ENCODE measurements around the gene SYPL1. TPM values are rescaled to one million over a fixed set of nuclear protein-coding genes. Genes with fewer than 3 reads are reported as not detected.

SYPL1 gene
- total and polyA plus RNA-seq, 9 of the 15 experiments (the other 6 are each of a cell fraction or from before 2014, with no cell fraction given), result 23.8 to 214 (median 70.2) TPM

GRCh38 chr7:106112118-106112971, at the start of gene SYPL1 (continued):
- TF ChIP-seq REST (IDR thresholded peaks at IDR 0.05; ENCODE audit: borderline replicate concordance), result peak; percentile 59; the same call in 1 of the 2 replicates
- peak; percentile 61; the same call in 1 of the 2 replicates for TF ChIP-seq REST (CRISPR knock-in tag; IDR thresholded peaks at IDR 0.05; ENCODE audit: low read depth)
- peak; percentile 10; the same call in 1 of the 2 replicates for TF ChIP-seq TRIM28 (IDR thresholded peaks at IDR 0.05)
- TF ChIP-seq ZNF398 (CRISPR knock-in tag; IDR thresholded peaks at IDR 0.05), result no peak
- TF ChIP-seq RBFOX2 (IDR thresholded peaks at IDR 0.05; ENCODE audit: low read depth, low read length), result peak; percentile 94
- no peak for TF ChIP-seq HMG20A (CRISPR knock-in tag; conservative IDR thresholded peaks at IDR 0.05)
- TF ChIP-seq DIDO1 (tag; IDR thresholded peaks at IDR 0.05; ENCODE audit: low read depth), result 0 out of 2 replicates have a peak, but pooled peaks have one; percentile 47
- 0 out of 2 replicates have a peak, but pooled peaks have one; percentile 22 for TF ChIP-seq SMARCC2 (IDR thresholded peaks at IDR 0.05; ENCODE audit: low read depth)
- no peak for TF ChIP-seq RNF219 (CRISPR knock-in tag; IDR thresholded peaks at IDR 0.05)
- TF ChIP-seq ZNF384 (IDR thresholded peaks at IDR 0.05; ENCODE audit: low read depth, low read length), result peak; percentile 46; the same call in 1 of the 2 replicates
- TF ChIP-seq UBTF (IDR thresholded peaks at IDR 0.05; ENCODE audit: borderline replicate concordance in 1 of 2, low read depth in 2 of 2, low read length in 2 of 2), result peak; percentile 26 to 86; a peak in 2 of 4 replicates

Data from K562 (cell line).